PC-3 (cell line): Measurements from ENCODE around the gene ADAMTSL2. TPM values are rescaled to one million over a fixed set of nuclear protein-coding genes. Genes with fewer than 3 reads are reported as not detected.

ENCODE experiments used
- ATAC-seq: fragments of 200-7000 bp; cut with Tn5 transposase; 2 replicates; pipeline ENCODE4 v1.9.1; 2020; ENCODE audit warnings: mild to moderate bottlenecking, moderate library complexity
- BruUV-seq: library from RNA; stranded (reverse); fragments of 400-500 nt; replicated peaks from 2 replicates; lab custom pipeline; 2021; lab: Mats Ljungman, UMichigan
- CTCF ChIA-PET: fragments of 300-600 bp; sonication (Branson Sonifier 250); formaldehyde crosslinking; loops from one replicate; lab custom pipeline; 2022; ENCODE audit warnings: antibody characterized with exemption; lab: Charles Lee
- POLR2A ChIA-PET: fragments of 300-600 bp; sonication (Branson Sonifier 250); formaldehyde crosslinking; loops from one replicate; lab custom pipeline; 2022; ENCODE audit warnings: antibody characterized with exemption; ENCODE audit not compliant: unreplicated experiment; lab: Charles Lee
- DNase-seq: peaks from one replicate; pipeline ENCODE4 v3.0.0-alpha.2; 2015
- H2AFZ ChIP-seq: fragments of 300-600 bp; sonication (generic); 2 replicates; pipeline ENCODE4 v1.6.0; 2016; ENCODE audit warnings: antibody characterized with exemption, low read length
- H3F3A ChIP-seq: fragments of 300-600 bp; sonication (generic); one replicate; pipeline ENCODE4 v1.6.0; 2017; ENCODE audit warnings: antibody characterized with exemption, low read length, control low read depth, mild to moderate bottlenecking; ENCODE audit not compliant: unreplicated experiment
- H3K27ac ChIP-seq: fragments of 300-600 bp; sonication (generic); 2 replicates; pipeline ENCODE4 v1.5.1; 2016; ENCODE audit warnings: mild to moderate bottlenecking, low read length
- H3K27me3 ChIP-seq: fragments of 300-600 bp; sonication (generic); 2 replicates; pipeline ENCODE4 v1.6.1; 2016; ENCODE audit warnings: low read length, mixed read lengths
- H3K36me3 ChIP-seq: fragments of 300-600 bp; sonication (generic); 2 replicates; pipeline ENCODE4 v1.6.1; 2016; ENCODE audit warnings: low read depth, mixed run types, low read length, mixed read lengths
- H3K4me1 ChIP-seq: fragments of 300-600 bp; sonication (generic); 2 replicates; pipeline ENCODE4 v1.5.1; 2016; ENCODE audit warnings: low read length; ENCODE audit not compliant: insufficient read depth
- H3K4me2 ChIP-seq: fragments of 300-600 bp; sonication (generic); 2 replicates; pipeline ENCODE4 v1.6.0; 2016; ENCODE audit warnings: low read length
- H3K4me3 ChIP-seq: fragments of 300-600 bp; sonication (generic); 2 replicates; pipeline ENCODE4 v1.5.1; 2016; ENCODE audit warnings: mild to moderate bottlenecking, low read length, mixed read lengths
- H3K79me2 ChIP-seq: fragments of 300-600 bp; sonication (generic); 2 replicates; pipeline ENCODE4 v1.6.1; 2017; ENCODE audit warnings: low read length, mixed read lengths
- H3K9ac ChIP-seq: fragments of 300-600 bp; sonication (generic); 2 replicates; pipeline ENCODE4 v1.6.0; 2016; ENCODE audit warnings: mild to moderate bottlenecking, low read length
- H3K9me2 ChIP-seq: fragments of 300-600 bp; sonication (generic); replicated peaks from 2 replicates; pipeline ENCODE4 v1.6.1; 2016; ENCODE audit warnings: mixed run types, low read length, mixed read lengths
- H3K9me3 ChIP-seq: fragments of 300-600 bp; sonication (generic); 2 replicates; pipeline ENCODE4 v1.6.1; 2016; ENCODE audit warnings: low read length, mixed read lengths
- H4K20me1 ChIP-seq: fragments of 300-600 bp; sonication (generic); 2 replicates; pipeline ENCODE4 v1.6.1; 2016; ENCODE audit warnings: low read length, mixed read lengths
- EZH2 ChIP-seq: fragments of 300-600 bp; sonication (generic); IDR thresholded peaks from one replicate; pipeline ENCODE4 v1.6.1; 2017; ENCODE audit warnings: antibody characterized with exemption, mild to moderate bottlenecking, low read length; ENCODE audit not compliant: unreplicated experiment
- EZH2phosphoT487 ChIP-seq: fragments of 300-600 bp; sonication (generic); IDR thresholded peaks from 2 replicates; pipeline ENCODE4 v1.6.1; 2018; ENCODE audit warnings: mild to moderate bottlenecking, antibody characterized with exemption, low read length, borderline replicate concordance
- intact Hi-C: fragments of 100-400 bp; cut with micrococcal nuclease; formaldehyde crosslinking; loops from 2 replicates; pipeline ENCODE4 v1.9.0; 2023
- total RNA-seq: library from RNA; depleted of rRNA; stranded (reverse); fragments of >200 nt; gene quantifications from 2 replicates; pipeline ENCODE4 v1.2.3, GENCODE V29; 2014
- TF ChIP-seq, protein P1 (sequence below): fragments of 300-600 bp; sonication (generic); conservative IDR thresholded peaks from 2 replicates; pipeline ENCODE4 v1.5.1; 2017; ENCODE audit warnings: antibody characterized with exemption, low read depth, mild to moderate bottlenecking, low read length

Gene ADAMTSL2
- total RNA-seq, 1 experiment from 2014 or later, result not detected

- TF ChIP-seq EZH2 (no peak), EZH2phosphoT487 (no peak)
- TF ChIP-seq, protein P1, sequence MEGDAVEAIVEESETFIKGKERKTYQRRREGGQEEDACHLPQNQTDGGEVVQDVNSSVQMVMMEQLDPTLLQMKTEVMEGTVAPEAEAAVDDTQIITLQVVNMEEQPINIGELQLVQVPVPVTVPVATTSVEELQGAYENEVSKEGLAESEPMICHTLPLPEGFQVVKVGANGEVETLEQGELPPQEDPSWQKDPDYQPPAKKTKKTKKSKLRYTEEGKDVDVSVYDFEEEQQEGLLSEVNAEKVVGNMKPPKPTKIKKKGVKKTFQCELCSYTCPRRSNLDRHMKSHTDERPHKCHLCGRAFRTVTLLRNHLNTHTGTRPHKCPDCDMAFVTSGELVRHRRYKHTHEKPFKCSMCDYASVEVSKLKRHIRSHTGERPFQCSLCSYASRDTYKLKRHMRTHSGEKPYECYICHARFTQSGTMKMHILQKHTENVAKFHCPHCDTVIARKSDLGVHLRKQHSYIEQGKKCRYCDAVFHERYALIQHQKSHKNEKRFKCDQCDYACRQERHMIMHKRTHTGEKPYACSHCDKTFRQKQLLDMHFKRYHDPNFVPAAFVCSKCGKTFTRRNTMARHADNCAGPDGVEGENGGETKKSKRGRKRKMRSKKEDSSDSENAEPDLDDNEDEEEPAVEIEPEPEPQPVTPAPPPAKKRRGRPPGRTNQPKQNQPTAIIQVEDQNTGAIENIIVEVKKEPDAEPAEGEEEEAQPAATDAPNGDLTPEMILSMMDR, result no peak
- Histone ChIP-seq H3F3A (no peaks in the 10 kb centered on the region), H3K9me3 (no peaks in the 10 kb centered on the region), H3K27ac (no peak overlapping the region), H3K4me3 (no peak overlapping the region), H3K4me1 (peaks cover 5% of the 10 kb centered on the region), H3K4me2 (no peak overlapping the region), H2AFZ (no peak overlapping the region), H3K79me2 (no peaks in the 10 kb centered on the region), H3K36me3 (no peaks in the 10 kb centered on the region), H3K9me2 (no peaks in the 10 kb centered on the region), H3K9ac (no peak overlapping the region), H4K20me1 (no peaks in the 10 kb centered on the region), H3K27me3 (no peaks in the 10 kb centered on the region)
- POLR2A ChIA-PET, result no interaction called here
- ATAC-seq, result no peak
- intact Hi-C loops, result no loop called here
- CTCF ChIA-PET, result no interaction called here
- BruUV-seq, result no TSS peak
- DNase-seq, result no peak
Measured at GRCh38 chr9:133553973-133554713, 19.6 kb downstream of the ADAMTSL2 start.

GRCh38 chr9:133554729-133555128 lies 20.2 kb downstream of the ADAMTSL2 start:
- ATAC-seq (no peak), DNase-seq (no peak)
- peaks cover 5% of the 10 kb centered on the region for H3K4me1 ChIP-seq
- no peak overlapping the region for H3K4me3 ChIP-seq
- H3K9ac ChIP-seq, result no peak overlapping the region
- H3K4me2 ChIP-seq, result no peak overlapping the region
- H3K27ac ChIP-seq, result no peak overlapping the region
- no peaks in the 10 kb centered on the region for H4K20me1 ChIP-seq
- no peaks in the 10 kb centered on the region for H3K79me2 ChIP-seq
- no peak overlapping the region for H2AFZ ChIP-seq
- H3K36me3 ChIP-seq, result no peaks in the 10 kb centered on the region
- POLR2A ChIA-PET, result no interaction called here
- CTCF ChIA-PET, result no interaction called here
- H3K9me2 ChIP-seq, result no peaks in the 10 kb centered on the region
- intact Hi-C loops, result no loop called here
- TF ChIP-seq, protein P1, result no peak
- TF ChIP-seq EZH2phosphoT487 (no peak), EZH2 (no peak)
- no peaks in the 10 kb centered on the region for H3K9me3 ChIP-seq
- BruUV-seq, result no TSS peak
- H3F3A ChIP-seq, result no peaks in the 10 kb centered on the region
- no peaks in the 10 kb centered on the region for H3K27me3 ChIP-seq

DNA sequence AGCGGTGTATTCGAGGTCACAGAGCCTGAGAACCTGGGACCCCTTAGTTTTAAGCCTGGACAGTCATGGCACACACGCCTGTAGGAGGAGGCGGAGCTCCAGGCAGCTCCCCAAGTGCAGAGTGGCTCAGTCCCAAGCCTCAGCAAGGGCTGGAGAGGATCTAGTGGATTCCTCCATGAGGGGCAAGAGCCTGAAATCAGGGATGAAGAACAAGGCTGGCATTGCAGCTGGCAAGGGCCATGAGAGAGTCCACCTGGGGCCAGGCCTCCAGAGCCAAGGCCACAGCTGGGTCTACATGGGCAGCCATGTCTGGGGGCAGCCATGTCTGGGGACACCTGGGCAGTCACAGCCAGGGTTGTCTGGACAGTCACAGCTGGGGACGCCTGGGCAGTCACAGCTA lies 21.9 kb downstream of the ADAMTSL2 start:
- H2AFZ ChIP-seq, result no peak overlapping the region
- H3K4me1 ChIP-seq, result peaks cover 5% of the 10 kb centered on the region
- H3K9me2 ChIP-seq, result no peaks in the 10 kb centered on the region
- no peak for DNase-seq
- H4K20me1 ChIP-seq, result no peaks in the 10 kb centered on the region
- H3K27me3 ChIP-seq, result no peaks in the 10 kb centered on the region
- BruUV-seq, result no TSS peak
- no peak for ATAC-seq
- H3K4me3 ChIP-seq, result no peak overlapping the region
- no peaks in the 10 kb centered on the region for H3K9me3 ChIP-seq
- intact Hi-C loops, result no loop called here
- H3K36me3 ChIP-seq, result no peaks in the 10 kb centered on the region
- no peaks in the 10 kb centered on the region for H3F3A ChIP-seq
- H3K27ac ChIP-seq, result no peak overlapping the region
- H3K9ac ChIP-seq, result no peak overlapping the region
- POLR2A ChIA-PET, result no interaction called here
- TF ChIP-seq EZH2 (no peak), EZH2phosphoT487 (no peak)
- TF ChIP-seq, protein P1, result no peak
- H3K79me2 ChIP-seq, result no peaks in the 10 kb centered on the region
- no peak overlapping the region for H3K4me2 ChIP-seq
- CTCF ChIA-PET, result no interaction called here
